Left ventricle myocardium inferior (tissue), 1 donor: ENCODE measurements around the gene CERS4. TPM values are rescaled to one million over a fixed set of nuclear protein-coding genes. Genes with fewer than 3 reads are reported as not detected.

ENCODE experiments used
- DNase-seq: peaks from one replicate; pipeline ENCODE4 v3.0.0-alpha.2; 2020
- H3K27ac ChIP-seq: fragments of 200-600 bp; replicated peaks from 2 replicates; pipeline ENCODE4 v1.8.0; 2021
- H3K27me3 ChIP-seq: fragments of 200-600 bp; 2 replicates; pipeline ENCODE4 v1.8.0; 2021; ENCODE audit warnings: low read depth
- H3K36me3 ChIP-seq: fragments of 200-600 bp; 2 replicates; pipeline ENCODE4 v1.8.0; 2021
- H3K4me1 ChIP-seq: fragments of 200-600 bp; 2 replicates; pipeline ENCODE4 v1.8.0; 2021
- H3K4me3 ChIP-seq: fragments of 200-600 bp; 2 replicates; pipeline ENCODE4 v1.8.0; 2021; ENCODE audit warnings: mild to moderate bottlenecking, moderate library complexity
- H3K9me3 ChIP-seq: fragments of 200-600 bp; replicated peaks from 2 replicates; pipeline ENCODE4 v1.8.0; 2021
- CTCF ChIP-seq: fragments of 200-600 bp; IDR thresholded peaks from 2 replicates; pipeline ENCODE4 v1.8.0; 2021; ENCODE audit warnings: antibody characterized with exemption, mild to moderate bottlenecking, borderline replicate concordance
- intact Hi-C: fragments of 100-400 bp; cut with micrococcal nuclease; formaldehyde crosslinking; loops from one replicate; pipeline ENCODE4 v1.11.0; 2022
- total RNA-seq: library from RNA; stranded (reverse); fragmentation: NEBNext Ultra II Directional; extraction: Animal tissue kit (Norgen Biotek cat#: 25700); gene quantifications from one replicate; pipeline ENCODE4 v1.2.1, GENCODE V29; 2021
- donor health status: DM: no; HTN: yes; CAD: no; lungs with severe emphysema.

CERS4 gene
- total RNA-seq, 1 donor from 2014 or later: 16.5 TPM

GRCh38 chr19:8174706-8175105, 34.5 kb upstream of the CERS4 start:
- intact Hi-C loops: no loop called here
- Histone ChIP-seq H3K27me3 (no peaks in the 10 kb centered on the region), H3K9me3 (no peaks in the 10 kb centered on the region), H3K36me3 (no peaks in the 10 kb centered on the region), H3K4me3 (no peak overlapping the region), H3K4me1 (no peaks in the 10 kb centered on the region), H3K27ac (no peak overlapping the region)
- DNase-seq: no peak
- TF ChIP-seq CTCF: no peak

GRCh38 chr19:8180018-8180417, 29.2 kb upstream of the CERS4 start:
- intact Hi-C loops: no loop called here

GRCh38 chr19:8184274-8184673, 24.9 kb upstream of the CERS4 start:
- DNase-seq: no peak
- no peak overlapping the region for H3K27ac ChIP-seq
- H3K4me1 ChIP-seq: no peaks in the 10 kb centered on the region
- no peaks in the 10 kb centered on the region for H3K9me3 ChIP-seq
- no peaks in the 10 kb centered on the region for H3K27me3 ChIP-seq
- intact Hi-C loops: no loop called here
- no peaks in the 10 kb centered on the region for H3K36me3 ChIP-seq
- TF ChIP-seq CTCF: no peak
- no peak overlapping the region for H3K4me3 ChIP-seq

More at GRCh38 chr19:8180018-8180417, 29.2 kb upstream of the CERS4 start:
- no peaks in the 10 kb centered on the region for H3K4me1 ChIP-seq
- no peak overlapping the region for H3K27ac ChIP-seq
- no peak for DNase-seq
- no peak for TF ChIP-seq CTCF
- H3K4me3 ChIP-seq: no peak overlapping the region
- no peaks in the 10 kb centered on the region for H3K9me3 ChIP-seq
- H3K36me3 ChIP-seq: no peaks in the 10 kb centered on the region
- no peaks in the 10 kb centered on the region for H3K27me3 ChIP-seq

- TF ChIP-seq CTCF: no peak
- H3K36me3 ChIP-seq: no peaks in the 10 kb centered on the region
- no peaks in the 10 kb centered on the region for H3K27me3 ChIP-seq
- no peaks in the 10 kb centered on the region for H3K4me1 ChIP-seq
- H3K9me3 ChIP-seq: no peaks in the 10 kb centered on the region
- H3K4me3 ChIP-seq: no peak overlapping the region
- no peak for DNase-seq
- intact Hi-C loops: no loop called here
- no peak overlapping the region for H3K27ac ChIP-seq
Observed at GRCh38 chr19:8185343-8186068, 23.7 kb upstream of the CERS4 start.

- peaks cover 16% of the 10 kb centered on the region for H3K4me1 ChIP-seq
- H3K27me3 ChIP-seq: no peaks in the 10 kb centered on the region
- TF ChIP-seq CTCF: no peak
- H3K4me3 ChIP-seq: no peak overlapping the region
- no peak overlapping the region for H3K27ac ChIP-seq
- intact Hi-C loops: no loop called here
- H3K9me3 ChIP-seq: no peaks in the 10 kb centered on the region
- DNase-seq: no peak
- H3K36me3 ChIP-seq: no peaks in the 10 kb centered on the region
Observed at GRCh38 chr19:8192221-8192820, 16.8 kb upstream of the CERS4 start.
